ENCODE results near the gene TPT1.

The TPT1 gene

GRCh38 chr13:45333251-45333976, 7.6 kb downstream of the TPT1 start:
- no peak for DNase-seq

DNA sequence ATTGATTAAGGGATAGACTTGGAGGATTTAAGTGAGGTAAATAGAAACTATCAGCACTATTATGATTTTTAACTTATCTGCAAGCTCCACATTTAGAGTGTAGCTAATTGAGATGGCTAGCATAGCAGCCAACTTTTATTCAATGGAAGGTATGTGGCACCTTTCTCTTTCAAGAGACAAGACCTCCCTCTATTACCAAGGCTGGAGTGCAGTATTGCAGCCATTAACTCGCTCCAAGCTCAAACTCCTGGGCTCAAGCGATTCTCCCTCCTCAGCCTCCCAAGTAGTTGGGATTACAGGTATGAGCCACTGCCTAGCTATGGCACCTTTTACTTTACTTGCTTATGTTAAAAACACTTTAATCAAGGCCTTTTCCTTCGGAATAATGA, 8.2 kb downstream of the TPT1 start:
- no peak for DNase-seq

DNA sequence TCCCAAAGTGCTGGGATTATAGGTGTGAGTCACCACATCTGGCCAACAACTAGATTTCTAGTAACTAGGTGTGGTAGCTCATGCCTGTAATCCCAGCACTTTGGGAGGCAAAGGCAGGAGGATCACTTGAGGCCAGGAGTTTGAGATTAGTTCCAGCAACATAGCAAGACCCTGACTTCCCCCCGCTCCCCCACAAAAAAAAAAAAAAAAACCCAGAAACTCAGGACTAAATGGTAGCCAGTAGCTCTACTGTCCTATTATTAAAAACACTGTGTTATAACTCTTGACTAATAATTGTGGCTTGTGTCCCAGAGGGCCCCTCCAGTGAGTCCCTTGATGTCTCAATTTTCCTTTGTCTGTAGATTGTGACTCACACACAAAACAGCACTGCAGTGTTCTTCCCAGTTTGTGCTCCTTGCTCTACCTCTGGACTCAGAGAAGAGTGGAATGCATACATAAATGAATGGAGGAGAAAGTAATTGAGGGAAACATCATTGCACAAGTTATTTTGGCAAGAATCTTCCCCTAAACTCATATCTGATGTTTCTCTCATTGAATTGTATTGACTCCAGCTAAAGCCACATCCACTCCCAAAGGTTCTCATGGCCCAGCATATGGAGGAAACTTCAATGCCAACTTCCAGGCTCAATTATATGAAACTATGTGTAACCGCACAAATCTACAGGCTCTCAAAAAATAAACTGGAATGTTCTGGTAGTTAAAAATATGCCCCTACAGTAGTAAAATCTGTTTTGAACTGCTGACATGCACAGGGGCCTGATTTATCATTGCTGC, 8.8 kb downstream of the TPT1 start:
- DNase-seq, result no peak

DNA sequence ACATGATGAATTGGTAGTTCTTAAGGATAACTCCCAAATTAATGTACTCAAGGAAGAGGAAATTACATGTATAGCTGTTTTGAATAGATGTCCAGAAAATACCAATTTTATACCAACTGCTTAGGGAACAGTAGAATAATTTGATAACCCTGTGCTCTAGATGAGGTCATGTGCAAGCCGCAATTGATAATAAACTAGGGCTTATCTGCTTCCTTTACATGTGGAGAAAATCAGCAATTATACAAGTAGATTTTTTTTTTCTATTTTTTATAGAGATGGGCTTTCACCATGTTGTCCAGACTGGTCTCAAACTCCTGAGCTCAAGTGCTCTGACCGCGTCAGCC, 9.3 kb downstream of the TPT1 start:
- no peak for DNase-seq

DNA sequence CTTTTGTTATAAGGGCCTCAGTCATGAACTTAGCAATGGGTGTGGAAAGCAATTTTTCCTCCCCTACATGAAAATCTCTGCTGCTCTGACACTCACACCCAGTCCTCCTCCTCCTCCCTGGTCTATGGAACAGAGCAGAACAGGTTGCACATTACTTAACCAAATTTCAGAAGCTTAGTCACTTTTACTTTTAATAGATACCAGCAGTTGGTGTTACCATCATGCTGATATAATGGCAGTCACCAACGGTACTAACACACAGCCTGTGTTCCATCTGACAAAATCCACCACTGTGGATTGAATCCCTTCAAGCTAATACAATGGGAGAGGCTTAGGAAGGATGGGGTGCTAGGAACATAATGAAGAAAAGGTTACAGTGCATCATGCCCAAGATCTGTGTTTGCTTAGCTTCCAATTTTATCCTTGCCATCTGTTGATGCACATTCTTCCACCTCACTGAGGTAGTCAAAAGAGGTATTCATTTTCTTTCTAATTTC, 9.8 kb downstream of the TPT1 start:
- DNase-seq, result no peak

GRCh38 chr13:45328661-45329111, 12.3 kb downstream of the TPT1 start:
- DNase-seq, result no peak

DNA sequence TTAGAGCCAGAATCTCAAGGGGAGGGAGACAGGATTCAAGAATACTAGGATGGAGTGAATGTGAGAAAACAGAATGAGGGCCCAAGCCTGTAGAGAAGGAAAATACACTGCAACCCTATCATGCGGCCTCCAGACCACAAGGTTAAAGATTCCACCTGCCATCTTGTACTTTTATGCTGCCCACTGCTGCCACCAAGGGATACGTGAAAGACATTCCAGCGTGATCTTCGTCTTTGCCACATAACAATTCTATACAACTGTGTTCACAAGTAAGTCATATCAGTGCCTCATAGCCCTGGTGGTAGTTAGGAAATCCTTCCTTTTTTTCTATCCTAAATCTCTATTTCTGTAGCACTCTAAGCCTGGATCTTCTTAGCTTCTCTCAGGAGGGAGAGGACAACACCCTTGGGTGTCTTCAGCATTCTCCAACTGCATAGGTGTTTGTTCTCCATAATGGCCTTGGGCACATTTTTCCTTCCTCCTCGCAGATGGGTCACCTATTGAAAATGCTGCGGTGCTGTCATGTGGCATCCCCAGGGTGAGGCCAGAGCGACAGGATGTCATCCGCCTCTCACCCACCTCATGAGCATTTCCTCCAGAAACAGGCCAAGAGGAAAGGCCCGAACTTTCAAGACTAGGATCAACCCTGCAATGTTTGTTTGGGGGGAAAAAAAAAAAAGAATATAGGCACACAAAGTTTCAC, 13.6 kb downstream of the TPT1 start:
- no peak for DNase-seq

DNA sequence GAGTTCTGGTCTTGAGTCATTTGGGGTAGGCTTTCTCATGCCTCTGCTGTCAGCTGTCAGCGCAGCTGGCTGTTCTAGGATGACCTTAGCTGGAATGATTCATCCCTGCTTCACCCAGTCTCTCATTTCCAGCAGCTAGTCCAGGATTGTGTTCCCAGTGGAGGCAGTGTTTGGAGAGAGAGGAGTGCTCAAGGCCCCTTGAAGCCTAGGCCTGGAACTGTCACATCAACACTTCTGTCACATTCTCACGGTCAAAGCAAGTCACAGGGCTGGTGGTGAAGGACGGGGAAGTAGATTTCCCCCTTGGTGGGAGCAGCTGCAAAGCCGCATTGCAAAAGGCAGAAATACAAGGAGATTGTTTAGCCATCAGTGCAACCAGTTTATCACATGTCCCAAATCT, 15.2 kb downstream of the TPT1 start:
- no peak for DNase-seq

- no peak for DNase-seq
These were observed 19.9 kb downstream of the TPT1 start for GRCh38 chr13:45320876-45321629.

- no peak for DNase-seq
These were observed 24.0 kb downstream of the TPT1 start for GRCh38 chr13:45316996-45317395.

- DNase-seq, result no peak
These were observed 24.6 kb downstream of the TPT1 start for GRCh38 chr13:45316338-45316737.

DNA sequence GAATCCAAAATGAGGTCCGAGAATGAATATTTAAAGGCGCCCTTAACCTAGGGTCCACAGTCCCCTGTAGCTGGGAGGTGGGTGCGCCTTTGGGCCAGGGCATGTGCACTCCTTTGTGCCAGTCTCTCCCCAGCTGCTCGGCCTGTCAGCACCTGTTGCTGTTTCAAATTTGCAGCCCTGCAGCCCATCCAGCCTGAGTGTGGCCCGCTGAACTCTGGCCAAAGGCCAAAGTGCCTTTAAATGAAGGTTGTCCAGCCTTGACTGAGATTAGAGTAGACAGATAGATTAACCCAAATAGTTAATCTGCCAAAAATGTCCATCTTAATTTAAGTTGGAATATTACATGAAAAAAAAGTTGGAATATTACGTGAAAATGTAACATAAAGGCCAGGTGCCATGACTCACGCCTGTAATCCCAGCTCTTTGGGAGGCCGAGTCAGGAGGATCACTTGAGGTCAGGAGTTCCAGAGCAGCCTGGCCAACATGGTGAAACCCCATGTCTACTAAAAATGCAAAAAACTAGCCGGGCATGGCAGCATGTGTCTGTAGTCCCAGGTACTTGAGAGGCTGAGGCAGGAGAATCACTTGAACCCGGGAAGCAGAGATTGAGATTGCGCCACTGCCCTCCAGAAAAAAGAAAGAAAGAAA, 25.3 kb downstream of the TPT1 start:
- DNase-seq, result no peak

DNA sequence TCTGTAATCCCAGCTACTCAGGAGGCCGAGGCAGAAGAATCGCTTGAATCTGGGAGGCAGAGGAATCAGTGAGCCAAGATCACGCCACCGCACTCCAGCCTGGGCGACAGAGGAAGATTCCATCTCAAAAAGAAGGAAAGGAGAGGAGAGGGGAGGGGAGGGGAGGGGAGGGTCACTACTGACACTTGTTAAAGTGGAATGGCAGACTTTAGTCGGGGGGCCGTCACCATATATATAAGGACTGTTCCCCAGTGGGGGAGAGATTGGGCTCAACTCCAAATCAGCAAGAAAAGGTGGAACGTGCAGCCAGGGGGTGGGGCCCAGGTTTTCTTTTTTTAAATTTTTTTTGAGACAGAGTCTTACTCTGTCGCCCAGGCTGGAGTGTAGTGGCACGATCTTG, 26.2 kb downstream of the TPT1 start:
- DNase-seq, result no peak

- DNase-seq, result no peak
These were observed 30.4 kb downstream of the TPT1 start for GRCh38 chr13:45310341-45311131.

GRCh38 chr13:45306966-45307365, 34.0 kb downstream of the TPT1 start:
- DNase-seq, result no peak

GRCh38 chr13:45305079-45305478, 35.9 kb downstream of the TPT1 start:
- DNase-seq, result no peak

DNA sequence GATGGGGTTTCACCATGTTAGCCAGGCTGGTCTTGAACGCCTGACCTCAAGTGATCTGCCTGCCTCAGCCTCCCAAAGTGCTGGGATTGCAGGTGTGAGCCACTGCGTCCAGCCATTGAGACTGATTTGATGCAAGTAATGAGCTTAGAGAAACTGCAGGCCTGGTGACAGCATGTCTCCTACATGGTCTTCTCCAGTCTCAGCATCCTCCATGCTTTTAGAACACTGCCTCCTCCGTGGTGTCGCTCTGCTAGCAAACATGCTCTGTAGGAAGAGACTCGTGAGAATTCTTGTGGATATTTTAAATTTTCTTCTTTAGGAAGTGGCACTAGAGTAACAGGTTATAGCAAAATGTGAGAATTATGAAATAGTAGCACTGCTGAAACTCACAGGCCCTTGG, 37.1 kb downstream of the TPT1 start:
- no peak for DNase-seq

- DNase-seq, result no peak
These were observed 38.0 kb downstream of the TPT1 start for GRCh38 chr13:45303026-45303425.

DNA sequence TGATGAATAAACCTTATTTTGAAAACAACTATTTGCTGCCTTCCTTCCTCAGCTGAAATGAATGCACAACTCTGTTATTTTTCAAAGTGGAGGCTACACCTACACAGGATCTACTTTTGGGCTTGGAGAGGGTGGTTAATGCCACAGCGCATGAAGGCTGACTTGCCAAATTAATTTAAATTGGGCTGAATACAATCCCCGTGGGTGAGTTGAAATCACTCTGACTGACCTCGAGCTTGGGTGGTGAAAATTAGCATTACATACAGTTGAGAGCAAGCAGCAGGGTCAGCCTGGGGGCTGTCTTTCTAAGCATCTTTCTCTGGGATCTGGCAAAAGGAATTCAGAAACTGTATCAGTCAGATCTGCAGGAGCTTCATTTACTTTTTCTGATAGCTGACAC, 38.5 kb downstream of the TPT1 start:
- no peak for DNase-seq

GRCh38 chr13:45301263-45301662, 39.7 kb downstream of the TPT1 start:
- DNase-seq, result no peak

DNA sequence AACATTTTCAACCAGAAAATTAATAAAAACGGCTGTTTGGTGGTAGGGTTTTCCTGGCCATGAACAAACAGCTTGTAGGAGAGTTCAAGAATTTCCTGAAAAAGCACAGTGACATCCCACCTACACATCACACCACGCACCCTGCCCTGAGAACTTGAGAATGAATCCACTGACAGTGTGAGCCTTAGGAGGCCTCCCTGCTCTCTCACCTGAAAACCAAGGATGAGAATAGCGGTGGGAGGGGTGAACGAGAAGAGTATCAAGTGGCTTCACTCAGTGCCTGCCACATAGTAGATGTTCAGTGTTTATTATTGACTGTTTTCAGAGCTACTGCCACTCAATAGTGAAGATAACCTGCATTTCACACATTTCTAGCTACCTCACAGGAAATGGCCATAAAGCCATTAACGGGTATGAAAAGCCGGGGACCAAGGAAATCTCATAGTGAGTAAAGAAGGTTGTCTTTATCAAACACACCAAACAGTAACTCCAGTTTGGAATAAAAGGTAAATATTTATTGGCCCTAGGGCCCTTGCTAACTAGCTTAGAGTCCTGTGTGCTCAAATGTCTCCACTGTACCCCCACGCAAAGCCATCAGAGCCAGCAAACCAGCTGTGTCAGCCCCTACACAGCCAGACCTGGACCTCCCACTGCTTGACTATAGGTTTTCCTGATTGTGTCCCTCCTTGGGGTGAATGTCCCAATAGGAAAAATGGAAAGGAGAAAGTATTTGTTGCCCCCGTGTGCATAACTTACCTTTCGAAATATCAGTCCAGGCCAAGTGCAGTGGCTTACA, 40.6 kb downstream of the TPT1 start:
- no peak for DNase-seq
